Measurements from ENCODE around the gene OR10G7. TPM values are rescaled to one million over a fixed set of nuclear protein-coding genes. Genes with fewer than 3 reads are reported as not detected.

Gene OR10G7, protein sequence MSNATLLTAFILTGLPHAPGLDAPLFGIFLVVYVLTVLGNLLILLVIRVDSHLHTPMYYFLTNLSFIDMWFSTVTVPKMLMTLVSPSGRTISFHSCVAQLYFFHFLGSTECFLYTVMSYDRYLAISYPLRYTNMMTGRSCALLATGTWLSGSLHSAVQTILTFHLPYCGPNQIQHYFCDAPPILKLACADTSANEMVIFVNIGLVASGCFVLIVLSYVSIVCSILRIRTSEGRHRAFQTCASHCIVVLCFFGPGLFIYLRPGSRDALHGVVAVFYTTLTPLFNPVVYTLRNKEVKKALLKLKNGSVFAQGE
- total RNA-seq = not detected

DNA sequence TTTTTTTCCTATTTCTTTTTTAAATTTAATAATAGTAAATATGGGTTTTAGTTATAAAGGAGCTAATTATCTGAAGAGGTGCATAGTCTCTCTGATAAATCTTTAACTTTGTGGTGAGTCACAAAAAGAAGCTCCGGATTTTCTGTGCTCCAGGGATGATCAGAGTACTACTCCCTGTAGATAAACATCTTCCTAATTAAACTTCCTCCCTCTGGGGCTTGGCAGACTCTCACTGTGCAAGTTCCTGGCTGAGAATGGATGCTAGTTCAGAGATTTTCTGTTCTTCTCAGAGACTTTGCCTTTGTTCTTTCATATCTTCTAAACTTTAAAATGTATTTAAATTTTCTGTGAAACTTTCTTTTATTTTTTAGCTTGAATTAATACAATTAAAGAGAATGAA, at the start of gene OR10G7:
Gene OR10G7 (minus strand): TSS at position 72 of the 400 bp plus-strand sequence. CDS start 2,324 bp downstream, outside the sequence.
- intact Hi-C loops (cut with DNase I; ENCODE audit: low total_unique reads) = no loop called here
- WGBS, 2 donors = 4 to 8% methylated on average over 1 of the region's 1 CpG
- no peak for TF ChIP-seq POLR2A (IDR thresholded peaks at IDR 0.05)
- no peak for TF ChIP-seq CTCF (IDR thresholded peaks at IDR 0.05)
- H3K4me3 ChIP-seq (ENCODE audit: low read depth, poor library complexity, severe bottlenecking) = no peak within 1 kb of the TSS
- no peak for DNase-seq (ENCODE audit: low spot score in 2 of 2)

DNA sequence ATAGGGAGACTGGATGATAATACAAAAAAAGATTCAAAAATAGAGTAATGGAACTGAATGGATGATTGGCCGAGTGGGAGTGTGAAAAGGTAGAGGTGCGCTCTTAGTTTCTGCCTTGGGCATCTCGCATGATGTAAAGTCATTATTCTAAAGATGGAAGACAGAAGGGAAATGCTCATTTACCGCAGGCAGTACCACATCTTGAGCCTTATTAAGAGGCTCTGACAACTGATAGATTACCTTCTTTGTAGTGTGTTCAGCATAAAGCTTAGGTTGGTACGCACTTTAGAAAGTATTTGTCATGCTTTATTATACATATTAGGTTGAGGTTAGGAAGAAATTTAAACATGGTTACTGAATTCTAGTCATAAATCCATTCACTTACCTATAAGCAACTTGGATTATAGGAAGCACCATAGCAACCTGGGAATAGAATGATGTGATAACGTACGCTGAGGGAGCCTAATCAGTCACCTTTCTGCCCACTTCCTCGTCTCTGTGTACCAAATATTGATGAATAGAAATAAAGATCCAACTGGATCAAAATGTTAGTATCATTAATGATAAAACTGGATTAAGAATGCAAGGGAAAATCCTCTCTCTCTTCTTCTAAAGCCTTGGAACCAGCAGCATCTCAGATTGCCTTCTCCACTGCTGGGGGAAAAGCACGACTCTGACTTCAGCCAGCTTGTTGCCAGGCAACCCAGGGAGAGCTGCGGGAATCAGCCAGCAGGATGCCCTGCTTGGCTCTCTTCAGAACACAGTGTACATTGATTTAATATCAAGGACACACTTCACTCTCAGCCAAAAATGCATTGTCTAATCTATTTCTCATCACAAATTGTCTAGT, 45.1 kb upstream of the OR10G7 start:
- intact Hi-C loops (cut with DNase I; ENCODE audit: low total_unique reads) = loop anchor here (2.0 kb wide), 1 partner anchor 25 kb away; no protein-coding TSS in a partner anchor
- no peak for DNase-seq (ENCODE audit: low spot score in 2 of 2)
- no peak overlapping the region for H3K4me3 ChIP-seq (ENCODE audit: low read depth, poor library complexity, severe bottlenecking)
- TF ChIP-seq POLR2A (IDR thresholded peaks at IDR 0.05) (no peak), CTCF (IDR thresholded peaks at IDR 0.05) (no peak)
- 57 to 64% methylated on average over 10 of the region's 10 CpGs for WGBS, 2 donors

DNA sequence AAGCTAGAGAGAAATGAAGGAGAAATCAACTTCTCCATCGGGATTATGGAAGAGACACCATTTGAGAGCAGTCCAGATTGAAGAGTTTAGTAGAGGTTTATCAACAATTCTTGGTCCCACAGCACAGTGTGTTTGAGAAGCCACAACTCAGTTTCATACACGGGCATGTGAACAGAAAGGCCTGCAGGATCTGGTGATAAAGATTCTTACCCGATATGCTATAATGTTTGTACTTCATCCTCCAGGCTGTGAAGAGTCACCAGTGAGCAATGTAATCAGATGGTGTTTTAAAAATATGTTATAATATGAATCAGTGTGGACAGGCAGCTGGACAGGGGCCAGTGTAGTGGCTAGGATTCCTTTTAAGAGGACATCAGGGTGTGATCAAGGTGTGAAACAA, 44.5 kb upstream of the OR10G7 start:
- no peak for DNase-seq (ENCODE audit: low spot score in 2 of 2)
- no peak overlapping the region for H3K4me3 ChIP-seq (ENCODE audit: low read depth, poor library complexity, severe bottlenecking)
- intact Hi-C loops (cut with DNase I; ENCODE audit: low total_unique reads) = loop anchor here (2.0 kb wide), 1 partner anchor 25 kb away; no protein-coding TSS in a partner anchor
- 71 to 77% methylated on average over 3 of the region's 3 CpGs for WGBS, 2 donors
- TF ChIP-seq POLR2A (IDR thresholded peaks at IDR 0.05) (no peak), CTCF (IDR thresholded peaks at IDR 0.05) (no peak)

GRCh38 chr11:124082371-124082770, 41.2 kb upstream of the OR10G7 start:
- no peak overlapping the region for H3K4me3 ChIP-seq (ENCODE audit: low read depth, poor library complexity, severe bottlenecking)
- intact Hi-C loops (cut with DNase I; ENCODE audit: low total_unique reads) = no loop called here
- 87 to 88% methylated on average over 4 of the region's 4 CpGs for WGBS, 2 donors
- TF ChIP-seq CTCF (IDR thresholded peaks at IDR 0.05) (no peak), POLR2A (IDR thresholded peaks at IDR 0.05) (no peak)
- no peak for DNase-seq (ENCODE audit: low spot score in 2 of 2)

GRCh38 chr11:124081483-124081882, 40.4 kb upstream of the OR10G7 start:
- DNase-seq (ENCODE audit: low spot score in 2 of 2) = no peak
- WGBS, 2 donors = 77 to 88% methylated on average over 3 of the region's 3 CpGs
- TF ChIP-seq POLR2A (IDR thresholded peaks at IDR 0.05) (no peak), CTCF (IDR thresholded peaks at IDR 0.05) (no peak)

More at GRCh38 chr11:124081483-124081882, 40.4 kb upstream of the OR10G7 start:
- H3K4me3 ChIP-seq (ENCODE audit: low read depth, poor library complexity, severe bottlenecking) = no peak overlapping the region
- intact Hi-C loops (cut with DNase I; ENCODE audit: low total_unique reads) = no loop called here

Measured in lower leg skin (tissue), 4 donors.